Fibroblast of the aortic adventitia (primary cell): Measurements from ENCODE around the gene SPDYE16. TPM values are rescaled to one million over a fixed set of nuclear protein-coding genes. Genes with fewer than 3 reads are reported as not detected.
"Not testable (repeated sequence)": the region's sequence is repeated elsewhere in the genome, so short reads cannot be mapped to it uniquely, and the experiment has no call there.

ENCODE experiments used
- DNase-seq: peaks from one replicate; pipeline ENCODE4 v3.0.0-alpha.2; 2010; ENCODE audit warnings: low read depth
- H3K4me3 ChIP-seq: 2 replicates; pipeline ENCODE4 v1.5.1; 2011; ENCODE audit warnings: low read depth, mild to moderate bottlenecking, control low read depth, low read length, moderate library complexity
- total RNA-seq: library from RNA; depleted of rRNA; stranded (reverse); fragments of >200 nt; gene quantifications from 2 replicates; pipeline ENCODE4 v1.2.3, GENCODE V29; 2012; ENCODE audit warnings: low replicate concordance
- TF ChIP-seq, protein P1 (sequence below): IDR thresholded peaks from 2 replicates; pipeline ENCODE4 v1.5.1; 2011; ENCODE audit warnings: mild to moderate bottlenecking, low read length, control low read depth, inconsistent platforms; ENCODE audit not compliant: insufficient read depth

The SPDYE16 gene
- total RNA-seq, 1 donor: 0.09 TPM

DNA sequence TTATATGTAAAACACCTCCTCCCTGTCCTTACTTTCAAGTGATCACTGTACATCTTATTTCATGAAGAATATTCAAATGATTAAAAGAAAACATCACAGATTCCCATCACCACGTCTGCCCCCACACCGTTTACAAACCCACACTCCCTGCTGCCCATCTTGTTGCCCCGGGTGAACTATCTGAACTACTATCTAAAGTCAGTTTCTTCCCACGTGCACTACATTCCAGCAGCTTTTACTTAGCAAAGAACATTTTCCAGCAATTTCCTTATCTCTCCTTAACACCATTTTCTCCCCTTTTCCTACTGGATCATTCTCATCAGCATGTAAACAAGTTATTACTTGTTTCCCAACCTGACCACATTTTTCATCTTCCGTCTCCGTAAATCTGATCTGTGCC is 16.6 kb upstream of the SPDYE16 start:
- not testable (repeated sequence) for DNase-seq, H3K4me3 ChIP-seq

GRCh38 chr7:76551992-76552391 is 8.9 kb upstream of the SPDYE16 start:
- not testable (repeated sequence) for DNase-seq, H3K4me3 ChIP-seq

- not testable (repeated sequence) for DNase-seq
- peak overlapping the region; percentile 71 for H3K4me3 ChIP-seq
Measured at GRCh38 chr7:76549855-76550248, 6.8 kb upstream of the SPDYE16 start.

DNA sequence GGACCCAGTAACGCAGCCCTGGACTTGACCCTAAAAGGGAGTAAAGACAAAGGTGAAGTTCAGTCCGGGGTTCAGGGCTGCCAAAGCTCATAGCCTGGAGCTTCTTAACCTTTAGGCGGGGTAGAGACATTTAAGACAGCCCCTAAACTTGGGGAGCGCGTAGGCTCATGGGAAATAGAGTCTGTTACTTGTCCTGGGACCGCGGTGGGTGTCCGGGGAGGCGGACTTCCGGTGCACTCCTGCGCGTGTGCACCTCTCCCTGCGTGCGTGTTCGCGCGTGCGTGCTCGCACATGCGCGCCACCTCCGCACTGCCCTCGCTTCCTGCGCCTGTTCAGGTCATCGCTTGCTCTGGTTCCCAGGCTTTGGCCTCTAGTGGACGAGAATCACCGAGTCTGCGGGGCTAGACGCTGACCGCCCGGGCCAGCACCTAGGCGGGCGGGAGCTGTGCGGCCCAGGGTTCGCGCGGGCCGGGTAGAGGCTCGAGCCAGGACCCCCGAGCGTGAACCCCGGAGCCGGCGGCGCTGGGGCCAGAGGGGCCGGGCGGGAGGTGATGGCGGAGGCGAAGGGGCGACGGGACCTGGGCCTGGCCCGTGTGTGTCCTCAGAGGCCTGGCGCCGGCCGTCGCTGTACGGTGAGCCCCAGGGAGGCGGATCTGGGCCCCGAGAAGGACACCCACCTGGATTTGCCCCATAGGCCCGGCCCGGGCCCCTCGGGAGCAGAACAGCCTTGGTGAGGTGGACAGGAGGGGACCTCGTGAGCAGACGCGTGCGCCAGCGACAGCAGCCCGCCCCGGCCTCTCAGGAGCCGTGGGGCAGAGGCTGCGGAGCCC is 6.1 kb upstream of the SPDYE16 start:
- DNase-seq: peak; percentile 89
- peak overlapping the region; percentile 71 for H3K4me3 ChIP-seq

DNA sequence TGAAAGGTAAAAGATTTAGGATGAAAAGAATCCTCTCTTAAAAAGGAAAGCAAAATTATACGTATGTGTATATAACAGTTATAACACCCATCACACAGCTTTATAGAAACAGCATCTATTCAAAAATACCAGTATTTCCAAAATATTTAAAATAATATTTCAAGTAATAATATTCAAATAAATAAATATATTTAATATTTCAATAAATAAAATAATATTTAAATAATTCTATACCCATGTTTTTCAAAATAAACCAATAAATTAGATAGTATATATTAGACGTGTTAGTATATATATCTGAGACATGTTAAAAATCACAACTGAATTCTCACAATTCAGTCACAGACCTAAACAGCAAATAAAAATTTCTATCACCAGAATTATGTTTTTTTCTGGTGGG is 11.5 kb downstream of the SPDYE16 start:
- DNase-seq, H3K4me3 ChIP-seq: not testable (repeated sequence)

DNA sequence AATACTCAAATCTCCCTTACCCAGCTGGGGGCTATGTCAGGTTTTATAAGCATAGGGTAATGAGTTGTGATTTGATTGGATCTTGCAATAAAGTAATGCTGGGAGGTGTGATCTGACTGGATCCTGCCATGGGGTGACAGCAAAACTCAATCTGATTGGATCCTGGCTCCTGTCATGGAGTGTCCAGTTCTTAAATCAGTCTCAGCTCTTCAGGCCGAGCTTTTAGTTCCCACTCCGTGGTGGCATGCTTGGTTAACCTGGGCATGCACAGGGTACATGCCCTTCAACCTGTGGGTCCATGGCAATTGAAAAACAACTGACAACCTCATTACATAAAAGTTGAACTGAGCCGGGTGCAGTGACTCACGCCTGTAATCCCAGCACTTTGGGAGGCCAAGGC is 16.9 kb downstream of the SPDYE16 start:
- not testable (repeated sequence) for H3K4me3 ChIP-seq, DNase-seq

DNA sequence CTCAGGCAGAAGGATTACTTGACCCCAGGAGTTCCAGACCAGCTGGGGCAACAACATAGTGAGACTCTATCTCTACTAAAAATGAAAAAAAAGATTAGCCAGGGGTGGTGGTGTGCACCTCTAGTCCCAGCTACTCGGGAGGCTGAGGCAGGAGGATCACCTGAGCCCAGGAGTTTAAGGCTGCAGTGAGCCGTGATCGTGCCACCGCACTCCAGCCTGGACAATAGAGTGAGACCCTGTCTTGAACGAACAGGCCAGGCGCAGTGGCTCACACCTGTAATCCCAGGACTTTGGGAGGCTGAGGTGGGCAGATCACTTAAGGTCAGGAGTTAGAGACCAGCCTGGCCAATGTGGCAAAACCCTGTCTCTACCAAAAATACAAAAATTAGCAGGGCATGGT is 26.2 kb downstream of the SPDYE16 start:
- not testable (repeated sequence) for DNase-seq

DNA sequence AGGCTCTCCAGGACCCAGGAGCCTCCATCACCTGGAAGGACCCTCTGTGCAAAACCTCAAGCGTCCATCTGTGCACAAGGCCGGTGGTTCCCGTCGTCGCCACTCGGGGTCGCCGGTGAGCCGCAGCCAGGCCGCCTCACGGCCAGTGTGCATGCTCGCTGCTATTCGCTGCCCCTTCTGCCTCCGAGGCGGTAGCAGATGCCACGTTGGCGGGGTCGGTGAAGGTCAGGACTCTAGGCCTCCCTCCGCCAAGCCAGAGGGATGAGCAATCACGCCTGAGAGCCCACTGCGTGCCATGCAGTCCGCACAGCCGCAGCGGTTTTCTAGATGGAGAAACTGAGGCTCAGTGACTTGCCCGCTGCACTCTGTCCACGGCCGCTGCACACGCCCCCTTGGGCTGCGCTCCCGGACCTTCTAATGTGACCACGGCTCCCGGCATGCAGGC is 27.1 kb downstream of the SPDYE16 start:
- DNase-seq: no peak
- TF ChIP-seq, protein P1, sequence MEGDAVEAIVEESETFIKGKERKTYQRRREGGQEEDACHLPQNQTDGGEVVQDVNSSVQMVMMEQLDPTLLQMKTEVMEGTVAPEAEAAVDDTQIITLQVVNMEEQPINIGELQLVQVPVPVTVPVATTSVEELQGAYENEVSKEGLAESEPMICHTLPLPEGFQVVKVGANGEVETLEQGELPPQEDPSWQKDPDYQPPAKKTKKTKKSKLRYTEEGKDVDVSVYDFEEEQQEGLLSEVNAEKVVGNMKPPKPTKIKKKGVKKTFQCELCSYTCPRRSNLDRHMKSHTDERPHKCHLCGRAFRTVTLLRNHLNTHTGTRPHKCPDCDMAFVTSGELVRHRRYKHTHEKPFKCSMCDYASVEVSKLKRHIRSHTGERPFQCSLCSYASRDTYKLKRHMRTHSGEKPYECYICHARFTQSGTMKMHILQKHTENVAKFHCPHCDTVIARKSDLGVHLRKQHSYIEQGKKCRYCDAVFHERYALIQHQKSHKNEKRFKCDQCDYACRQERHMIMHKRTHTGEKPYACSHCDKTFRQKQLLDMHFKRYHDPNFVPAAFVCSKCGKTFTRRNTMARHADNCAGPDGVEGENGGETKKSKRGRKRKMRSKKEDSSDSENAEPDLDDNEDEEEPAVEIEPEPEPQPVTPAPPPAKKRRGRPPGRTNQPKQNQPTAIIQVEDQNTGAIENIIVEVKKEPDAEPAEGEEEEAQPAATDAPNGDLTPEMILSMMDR: no peak
- no peak overlapping the region for H3K4me3 ChIP-seq

More for the DNA sequence above, 26.2 kb downstream of the SPDYE16 start:
- not testable (repeated sequence) for H3K4me3 ChIP-seq

GRCh38 chr7:76514926-76515771 is 27.9 kb downstream of the SPDYE16 start:
- TF ChIP-seq, protein P1: no peak
- no peak for DNase-seq
- no peak overlapping the region for H3K4me3 ChIP-seq

- TF ChIP-seq, protein P1: no peak
- no peak for DNase-seq
- H3K4me3 ChIP-seq: no peak overlapping the region
Measured at GRCh38 chr7:76513817-76514799, 29.0 kb downstream of the SPDYE16 start.
